Lower lobe of right lung (tissue), 2 donors: Measurements from ENCODE around the gene PDE11A. TPM values are rescaled to one million over a fixed set of nuclear protein-coding genes. Genes with fewer than 3 reads are reported as not detected.
"Not testable (repeated sequence)": the region's sequence is repeated elsewhere in the genome, so short reads cannot be mapped to it uniquely, and the experiment has no call there.

Source experiments
- ATAC-seq, 2 donors: fragments of 200-7000 bp; cut with Tn5 transposase; one replicate each; pipeline ENCODE4 v1.9.1; 2020 to 2022; ENCODE audit warnings: mild to moderate bottlenecking in 2 of 2, moderate library complexity in 2 of 2
- DNase-seq: peaks from one replicate; pipeline ENCODE4 v3.0.0-alpha.2; 2020
- H3K27ac ChIP-seq: fragments of 200-600 bp; one replicate; pipeline ENCODE4 v1.8.0; 2022
- H3K27me3 ChIP-seq: fragments of 200-600 bp; one replicate; pipeline ENCODE4 v1.8.0; 2022; ENCODE audit warnings: low read depth
- H3K36me3 ChIP-seq: fragments of 200-600 bp; one replicate; pipeline ENCODE4 v1.8.0; 2022; ENCODE audit warnings: mild to moderate bottlenecking
- H3K4me1 ChIP-seq: fragments of 200-600 bp; one replicate; pipeline ENCODE4 v1.8.0; 2022
- H3K4me3 ChIP-seq: fragments of 200-600 bp; one replicate; pipeline ENCODE4 v1.8.0; 2022; ENCODE audit warnings: mild to moderate bottlenecking
- H3K9me3 ChIP-seq: fragments of 200-600 bp; one replicate; pipeline ENCODE4 v1.8.0; 2022
- CTCF ChIP-seq: fragments of 200-600 bp; IDR thresholded peaks from one replicate; pipeline ENCODE4 v1.8.0; 2022; ENCODE audit warnings: antibody characterized with exemption, mild to moderate bottlenecking
- intact Hi-C: fragments of 100-400 bp; cut with DNase I; formaldehyde crosslinking; loops from one replicate; pipeline ENCODE4 v1.11.0; 2022
- total RNA-seq: library from RNA; stranded (reverse); fragmentation: NEBNext Ultra II Directional; extraction: Animal tissue kit (Norgen Biotek cat#: 25700); gene quantifications from one replicate; pipeline ENCODE4 v1.2.1, GENCODE V29; 2021
- donor health status: DM: no; HTN: yes; CAD: no; lungs with severe emphysema.

PDE11A gene
- total RNA-seq, 1 donor from 2014 or later: 0.27 TPM

GRCh38 chr2:177970670-177971454 is 101.7 kb downstream of the PDE11A start:
- no peak overlapping the region for H3K4me3 ChIP-seq
- no peak for DNase-seq
- no peaks in the 10 kb centered on the region for H3K4me1 ChIP-seq
- no peak for ATAC-seq
- no peaks in the 10 kb centered on the region for H3K9me3 ChIP-seq
- no peaks in the 10 kb centered on the region for H3K36me3 ChIP-seq
- TF ChIP-seq CTCF: no peak
- intact Hi-C loops: no loop called here
- H3K27me3 ChIP-seq: no peaks in the 10 kb centered on the region
- no peak overlapping the region for H3K27ac ChIP-seq

- Histone ChIP-seq H3K27ac (no peak overlapping the region), H3K4me1 (no peaks in the 10 kb centered on the region), H3K9me3 (no peaks in the 10 kb centered on the region), H3K36me3 (no peaks in the 10 kb centered on the region), H3K27me3 (no peaks in the 10 kb centered on the region), H3K4me3 (no peak overlapping the region)
- intact Hi-C loops: no loop called here
- no peak for TF ChIP-seq CTCF
- DNase-seq: no peak
- no peak for ATAC-seq
These were observed 107.7 kb downstream of the PDE11A start for GRCh38 chr2:177964892-177965291.

GRCh38 chr2:177952151-177952550 is 120.4 kb downstream of the PDE11A start:
- H3K36me3 ChIP-seq: no peaks in the 10 kb centered on the region
- no peaks in the 10 kb centered on the region for H3K9me3 ChIP-seq
- H3K4me1 ChIP-seq: no peaks in the 10 kb centered on the region
- TF ChIP-seq CTCF: no peak
- H3K27ac ChIP-seq: no peak overlapping the region
- DNase-seq (no peak), ATAC-seq (no peak)
- no peaks in the 10 kb centered on the region for H3K27me3 ChIP-seq
- no peak overlapping the region for H3K4me3 ChIP-seq
- intact Hi-C loops: no loop called here

DNA sequence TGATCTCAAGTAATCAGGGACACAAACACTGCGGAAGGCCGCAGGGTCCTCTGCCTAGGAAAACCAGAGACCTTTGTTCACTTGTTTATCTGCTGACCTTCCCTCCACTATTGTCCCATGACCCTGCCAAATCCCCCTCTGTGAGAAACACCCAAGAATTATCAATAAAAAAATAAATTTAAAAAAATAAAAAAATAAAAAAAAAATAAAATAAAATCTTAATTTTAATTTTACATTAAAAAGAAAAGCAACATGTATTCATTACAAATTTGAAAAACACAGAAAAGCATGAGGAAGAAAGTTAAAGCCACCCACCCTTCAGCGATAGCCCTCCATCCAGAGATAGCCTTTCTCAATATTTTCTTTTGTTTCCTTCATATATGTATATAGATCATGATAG is 125.0 kb downstream of the PDE11A start:
- DNase-seq, H3K9me3 ChIP-seq, intact Hi-C loops, H3K36me3 ChIP-seq, H3K27me3 ChIP-seq, ATAC-seq, H3K4me3 ChIP-seq, H3K4me1 ChIP-seq, H3K27ac ChIP-seq: not testable (repeated sequence)

DNA sequence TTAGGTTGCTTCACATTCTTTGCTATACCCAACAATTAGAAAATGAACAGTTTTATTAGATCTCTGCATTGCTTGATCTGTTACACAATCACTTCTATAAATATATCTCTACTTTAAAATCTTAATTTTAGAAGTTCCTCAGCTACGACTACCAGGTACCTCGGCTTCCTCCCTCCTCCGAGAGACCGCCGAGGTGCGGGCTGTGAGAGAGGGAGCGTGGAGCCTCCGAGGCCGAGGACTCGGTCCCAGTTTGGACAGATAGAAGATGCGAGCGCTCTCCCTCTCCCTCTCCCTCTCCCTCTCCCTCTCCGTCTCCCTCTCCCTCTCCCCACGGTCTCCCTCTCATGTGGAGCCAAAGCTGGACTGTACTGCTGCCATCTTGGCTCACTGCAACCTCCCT is 128.0 kb downstream of the PDE11A start:
- intact Hi-C loops, DNase-seq, H3K4me3 ChIP-seq, H3K36me3 ChIP-seq, H3K9me3 ChIP-seq, H3K4me1 ChIP-seq, H3K27ac ChIP-seq, H3K27me3 ChIP-seq, ATAC-seq: not testable (repeated sequence)

GRCh38 chr2:177942731-177943130 is 129.8 kb downstream of the PDE11A start:
- H3K27ac ChIP-seq: no peak overlapping the region
- H3K27me3 ChIP-seq: no peaks in the 10 kb centered on the region
- no peak for DNase-seq
- H3K4me1 ChIP-seq: no peaks in the 10 kb centered on the region
- H3K36me3 ChIP-seq: no peaks in the 10 kb centered on the region
- TF ChIP-seq CTCF: no peak
- ATAC-seq: no peak
- H3K9me3 ChIP-seq: no peaks in the 10 kb centered on the region
- intact Hi-C loops: no loop called here
- no peak overlapping the region for H3K4me3 ChIP-seq
